Aorta (tissue), 5 donors: ENCODE data around the gene GIPC1. TPM values are rescaled to one million over a fixed set of nuclear protein-coding genes. Genes with fewer than 3 reads are reported as not detected.

ENCODE experiments used
- ATAC-seq: fragments of 200-7000 bp; cut with Tn5 transposase; one replicate; pipeline ENCODE4 v1.9.1; 2022; ENCODE audit warnings: moderate library complexity; ENCODE audit not compliant: low FRiP score
- DNase-seq, 2 donors: peaks; one replicate each; pipeline ENCODE4 v3.0.0-alpha.2; 2020
- H3K27ac ChIP-seq, 2 donors: one replicate each; pipeline ENCODE4 v1.5.1; 2013; ENCODE audit warnings: low read length in 2 of 2, mild to moderate bottlenecking in 2 of 2, moderate library complexity in 2 of 2, control low read depth in 1 of 2, inconsistent platforms in 1 of 2, low read depth in 1 of 2
- H3K27me3 ChIP-seq, 2 donors: one replicate each; pipeline ENCODE4 v1.6.1; 2013; ENCODE audit warnings: control low read depth in 1 of 2, low read length in 1 of 2, mild to moderate bottlenecking in 1 of 2, moderate library complexity in 1 of 2; ENCODE audit not compliant: insufficient read depth in 2 of 2, control insufficient read depth in 1 of 2
- H3K36me3 ChIP-seq, 2 donors: one replicate each; pipeline ENCODE4 v1.6.1; 2013; ENCODE audit warnings: control low read depth in 1 of 2, low read length in 1 of 2, mild to moderate bottlenecking in 1 of 2; ENCODE audit not compliant: insufficient read depth in 2 of 2, control insufficient read depth in 1 of 2
- H3K4me1 ChIP-seq, 2 donors: one replicate each; pipeline ENCODE4 v1.6.1; 2013; ENCODE audit warnings: low read length in 2 of 2, control low read depth in 1 of 2, mild to moderate bottlenecking in 1 of 2, moderate library complexity in 1 of 2; ENCODE audit not compliant: insufficient read depth in 2 of 2, control insufficient read depth in 1 of 2
- H3K4me3 ChIP-seq, 2 donors: one replicate each; pipeline ENCODE4 v1.5.1; 2013; ENCODE audit warnings: low read length in 2 of 2, control low read depth in 1 of 2, mild to moderate bottlenecking in 1 of 2
- H3K9me3 ChIP-seq: one replicate; pipeline ENCODE4 v1.6.1; 2013; ENCODE audit warnings: mild to moderate bottlenecking, low read length; ENCODE audit not compliant: control insufficient read depth
- WGBS, 2 donors: extraction: QIAGEN DNeasy Blood & Tissue Kit; methylation state at CpG; one replicate each; pipeline ENCODE4 v1.1.7; 2013; 5-methylcytosine and 5-hydroxymethylcytosine counted together
- intact Hi-C, 2 donors: fragments of 100-400 bp; cut with DNase I; formaldehyde crosslinking; loops; one replicate each; pipeline versions ENCODE4 v1.14.2 to v1.15.0; 2022
- polyA plus RNA-seq, 2 donors: library from polyadenylated mRNA; stranded (reverse); fragments of 200-250 nt; gene quantifications; one replicate each; pipeline ENCODE4 v1.2.3, GENCODE V29; 2013
- total RNA-seq, 2 donors: library from RNA; stranded (reverse); fragmentation: NEBNext Ultra II Directional; extraction: Animal tissue kit (Norgen Biotek cat#: 25700); gene quantifications; one replicate each; pipeline ENCODE4 v1.2.1, GENCODE V29; 2021
- donor health status: healthy with polysubstance abuse.
- donor health status: Bipolar disorder and iron deficiency.
- donor health status: DM: no; HTN: no; CAD: no.
- donor health status: DM: no; HTN: no; CAD: no.
- donor health status: DM: yes; HTN: yes; CAD: no.

Gene GIPC1
- total and polyA plus RNA-seq, 4 donors = 42.3 to 117 (median 54.4) TPM

GRCh38 chr19:14482172-14482941 is 13.6 kb downstream of the GIPC1 start:
- no peak for ATAC-seq

GRCh38 chr19:14480700-14481079 is 15.2 kb downstream of the GIPC1 start:
- peaks cover 0 to 3% of the 10 kb centered on the region in 2 donors for H3K36me3 ChIP-seq
- H3K27me3 ChIP-seq = no peaks in the 10 kb centered on the region
- intact Hi-C loops = no loop called here
- no peak overlapping the region for H3K4me3 ChIP-seq
- no peak for DNase-seq
- ATAC-seq = no peak
- H3K27ac ChIP-seq = no peak overlapping the region
- H3K9me3 ChIP-seq = no peaks in the 10 kb centered on the region
- WGBS, 2 donors = 86 to 93% methylated on average over 5 of the region's 5 CpGs
- H3K4me1 ChIP-seq = no peaks in the 10 kb centered on the region

More at GRCh38 chr19:14482172-14482941, 13.6 kb downstream of the GIPC1 start:
- WGBS, 2 donors = 91 to 92% methylated on average over 16 to 18 of the region's 18 CpGs
- DNase-seq = no peak
- Histone ChIP-seq H3K36me3 (peaks cover 0 to 3% of the 10 kb centered on the region in 2 donors), H3K27ac (no peak overlapping the region), H3K9me3 (no peaks in the 10 kb centered on the region), H3K4me1 (no peaks in the 10 kb centered on the region), H3K4me3 (no peak overlapping the region), H3K27me3 (no peaks in the 10 kb centered on the region)
- intact Hi-C loops = no loop called here

- H3K27me3 ChIP-seq = no peaks in the 10 kb centered on the region
- no peak overlapping the region for H3K4me3 ChIP-seq
- DNase-seq (peak in 1 of 2 donors; percentile 82), ATAC-seq (peak; percentile 55)
- 68 to 73% methylated on average over 39 to 43 of the region's 43 CpGs for WGBS, 2 donors
- intact Hi-C loops = loop anchor here (10.0 kb wide), 2 partner anchors 125 to 135 kb away; no protein-coding TSS in a partner anchor
- no peaks in the 10 kb centered on the region for H3K4me1 ChIP-seq
- no peaks in the 10 kb centered on the region for H3K9me3 ChIP-seq
- peaks cover 0 to 3% of the 10 kb centered on the region in 2 donors for H3K36me3 ChIP-seq
- H3K27ac ChIP-seq = no peak overlapping the region
Observed at GRCh38 chr19:14479975-14480699, 15.8 kb downstream of the GIPC1 start.

- Histone ChIP-seq H3K9me3 (no peaks in the 10 kb centered on the region), H3K4me3 (no peak overlapping the region), H3K36me3 (peaks cover 0 to 3% of the 10 kb centered on the region in 2 donors), H3K27ac (no peak overlapping the region), H3K27me3 (no peaks in the 10 kb centered on the region), H3K4me1 (no peaks in the 10 kb centered on the region)
- intact Hi-C loops = loop anchor here (10.0 kb wide), 2 partner anchors 125 to 135 kb away; no protein-coding TSS in a partner anchor
- DNase-seq = no peak
- 87 to 95% methylated on average over 14 of the region's 14 CpGs for WGBS, 2 donors
- ATAC-seq = no peak
Observed at GRCh38 chr19:14479309-14479974, 16.5 kb downstream of the GIPC1 start.

GRCh38 chr19:14478113-14478545 is 17.8 kb downstream of the GIPC1 start:
- Histone ChIP-seq H3K27me3 (no peaks in the 10 kb centered on the region), H3K9me3 (no peaks in the 10 kb centered on the region), H3K36me3 (peaks cover 0 to 3% of the 10 kb centered on the region in 2 donors), H3K27ac (no peak overlapping the region), H3K4me3 (no peak overlapping the region), H3K4me1 (no peaks in the 10 kb centered on the region)
- no peak for DNase-seq
- intact Hi-C loops = loop anchor here (10.0 kb wide), 2 partner anchors 123 to 133 kb away; no protein-coding TSS in a partner anchor
- 81 to 82% methylated on average over 24 of the region's 24 CpGs for WGBS, 2 donors
- ATAC-seq = no peak

DNA sequence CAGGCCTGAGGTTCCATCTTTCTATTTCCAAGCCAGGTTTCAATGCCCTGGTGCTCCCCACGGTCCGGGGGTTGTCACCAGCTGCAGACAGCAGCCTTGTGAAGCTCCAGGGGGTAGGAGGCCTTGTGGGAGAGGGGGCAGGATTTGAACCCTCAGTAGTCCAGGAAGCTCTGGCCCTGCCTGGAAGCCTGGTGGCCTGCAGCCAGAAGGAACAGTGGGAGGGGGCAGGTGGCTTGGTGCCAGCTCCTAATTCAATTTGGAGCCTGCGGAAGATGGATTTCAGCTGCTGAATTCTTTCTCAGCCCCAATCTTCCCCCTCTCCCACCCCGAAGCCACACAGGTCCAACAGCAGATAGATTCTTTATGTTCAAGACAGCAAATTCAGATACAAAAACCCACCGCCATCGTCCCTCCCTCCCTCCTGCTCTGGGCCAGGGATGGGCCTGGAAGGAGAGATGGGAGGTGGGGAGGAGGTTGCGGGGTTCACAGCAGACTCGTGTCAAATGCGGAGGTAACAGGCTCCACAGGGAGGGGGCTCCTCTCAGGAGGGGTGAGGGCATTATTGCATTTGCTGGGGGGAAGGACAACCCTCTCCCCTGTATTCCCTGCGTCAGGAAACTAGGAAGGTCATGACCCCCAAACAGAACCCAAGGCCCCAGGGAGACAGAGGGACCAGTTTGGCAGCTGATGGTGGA is 18.4 kb downstream of the GIPC1 start:
- DNase-seq = no peak
- intact Hi-C loops = loop anchor here (10.0 kb wide), 2 partner anchors 123 to 133 kb away; no protein-coding TSS in a partner anchor
- no peaks in the 10 kb centered on the region for H3K27me3 ChIP-seq
- 64 to 75% methylated on average over 8 to 10 of the region's 10 CpGs for WGBS, 2 donors
- H3K4me1 ChIP-seq = no peaks in the 10 kb centered on the region
- ATAC-seq = no peak
- no peaks in the 10 kb centered on the region for H3K9me3 ChIP-seq
- H3K36me3 ChIP-seq = peaks cover 0 to 3% of the 10 kb centered on the region in 2 donors
- no peak overlapping the region for H3K4me3 ChIP-seq
- H3K27ac ChIP-seq = no peak overlapping the region

- Histone ChIP-seq H3K27ac (no peak overlapping the region), H3K4me1 (no peaks in the 10 kb centered on the region), H3K4me3 (no peak overlapping the region), H3K9me3 (no peaks in the 10 kb centered on the region), H3K27me3 (no peaks in the 10 kb centered on the region), H3K36me3 (peaks cover 0 to 1% of the 10 kb centered on the region in 2 donors)
- 59 to 62% methylated on average over 26 of the region's 26 CpGs for WGBS, 2 donors
- no peak for ATAC-seq
- peak in 1 of 2 donors; percentile 78 for DNase-seq
- intact Hi-C loops = loop anchor here (10.0 kb wide), 2 partner anchors 122 to 132 kb away; no protein-coding TSS in a partner anchor
Observed at GRCh38 chr19:14476673-14477401, 19.1 kb downstream of the GIPC1 start.
